WERI-Rb-1 (cell line): ENCODE data around the gene COG2.
"Not testable (repeated sequence)": the region's sequence is repeated elsewhere in the genome, so short reads cannot be mapped to it uniquely, and the experiment has no call there.

Experiments
- DNase-seq: peaks from one replicate; pipeline ENCODE4 v3.0.0-alpha.2; 2020
- H3K27ac ChIP-seq: fragments of 250-450 bp; sonication (Bioruptor Pico); 2 replicates; pipeline ENCODE4 v1.5.1; 2020; ENCODE audit warnings: mild to moderate bottlenecking, moderate library complexity
- H3K27me3 ChIP-seq: fragments of 250-450 bp; sonication (Bioruptor Pico); 2 replicates; pipeline ENCODE4 v1.5.1; 2021; ENCODE audit warnings: mild to moderate bottlenecking, low read depth, moderate library complexity; ENCODE audit not compliant: insufficient read depth, severe bottlenecking
- H3K36me3 ChIP-seq: fragments of 250-450 bp; sonication (Bioruptor Pico); 2 replicates; pipeline ENCODE4 v1.5.1; 2020; ENCODE audit warnings: mild to moderate bottlenecking, moderate library complexity
- H3K4me3 ChIP-seq: 2 replicates; pipeline ENCODE4 v1.5.1; 2011; ENCODE audit warnings: low read depth, mild to moderate bottlenecking, control low read depth, low read length
- H3K9me3 ChIP-seq: fragments of 250-450 bp; sonication (Bioruptor Pico); 2 replicates; pipeline ENCODE4 v1.5.1; 2021; ENCODE audit warnings: mild to moderate bottlenecking, moderate library complexity; ENCODE audit not compliant: severe bottlenecking
- CTCF ChIP-seq: IDR thresholded peaks from 2 replicates; pipeline ENCODE4 v1.5.1; 2011; ENCODE audit warnings: low read depth, mild to moderate bottlenecking, control low read depth, inconsistent platforms, low read length

Gene COG2

GRCh38 chr1:230717251-230717650 is 75.0 kb downstream of the COG2 start:
- no peaks in the 10 kb centered on the region for H3K27me3 ChIP-seq
- TF ChIP-seq CTCF = no peak

GRCh38 chr1:230721849-230722522 is 79.7 kb downstream of the COG2 start:
- peaks cover 16% of the 10 kb centered on the region for H3K9me3 ChIP-seq
- DNase-seq, H3K27me3 ChIP-seq, H3K27ac ChIP-seq, H3K4me3 ChIP-seq, H3K36me3 ChIP-seq: not testable (repeated sequence)

More at GRCh38 chr1:230717251-230717650, 75.0 kb downstream of the COG2 start:
- Histone ChIP-seq H3K27ac (no peak overlapping the region), H3K36me3 (no peaks in the 10 kb centered on the region), H3K4me3 (no peak overlapping the region), H3K9me3 (peaks cover 14% of the 10 kb centered on the region)
- no peak for DNase-seq

GRCh38 chr1:230725256-230726012 is 83.2 kb downstream of the COG2 start:
- no peaks in the 10 kb centered on the region for H3K36me3 ChIP-seq
- no peaks in the 10 kb centered on the region for H3K27me3 ChIP-seq
- peaks cover 16% of the 10 kb centered on the region for H3K9me3 ChIP-seq
- no peak for DNase-seq
- TF ChIP-seq CTCF = no peak
- no peak overlapping the region for H3K27ac ChIP-seq
- no peak overlapping the region for H3K4me3 ChIP-seq

GRCh38 chr1:230728710-230729392 is 86.6 kb downstream of the COG2 start:
- DNase-seq = no peak
- Histone ChIP-seq H3K9me3 (no peaks in the 10 kb centered on the region), H3K36me3 (no peaks in the 10 kb centered on the region), H3K4me3 (no peak overlapping the region), H3K27me3 (no peaks in the 10 kb centered on the region), H3K27ac (no peak overlapping the region)
- TF ChIP-seq CTCF = no peak

- no peak overlapping the region for H3K4me3 ChIP-seq
- no peaks in the 10 kb centered on the region for H3K27me3 ChIP-seq
- DNase-seq = no peak
- TF ChIP-seq CTCF = no peak
- no peaks in the 10 kb centered on the region for H3K9me3 ChIP-seq
- H3K27ac ChIP-seq = no peak overlapping the region
- H3K36me3 ChIP-seq = no peaks in the 10 kb centered on the region
These were observed 88.7 kb downstream of the COG2 start for GRCh38 chr1:230730977-230731376.

- no peak for TF ChIP-seq CTCF
- no peaks in the 10 kb centered on the region for H3K9me3 ChIP-seq
- peak; percentile 57 for DNase-seq
- no peaks in the 10 kb centered on the region for H3K27me3 ChIP-seq
- H3K4me3 ChIP-seq = no peak overlapping the region
- H3K27ac ChIP-seq = no peak overlapping the region
- H3K36me3 ChIP-seq = no peaks in the 10 kb centered on the region
These were observed 93.2 kb downstream of the COG2 start for GRCh38 chr1:230735447-230735846.
